ENCODE measurements around the gene ZNF213.

Gene ZNF213

GRCh38 chr16:3134338-3135125, at the start of gene ZNF213:
ZNF213 (plus strand) TSS chr16:3135029; CDS start chr16:3137281, 2,252 bp downstream.
- H3K4me3 ChIP-seq (ENCODE audit: low read depth, low read length) = peak within 1 kb of the TSS; percentile 91
- TF ChIP-seq CTCF (IDR thresholded peaks at IDR 0.05; ENCODE audit: borderline replicate concordance, insufficient read depth, low read depth, low read length) = no peak

GRCh38 chr16:3085868-3086595, 48.8 kb upstream of the ZNF213 start:
- H3K4me3 ChIP-seq (ENCODE audit: low read depth, low read length) = no peak overlapping the region
- no peak for TF ChIP-seq CTCF (IDR thresholded peaks at IDR 0.05; ENCODE audit: borderline replicate concordance, insufficient read depth, low read depth, low read length)

GRCh38 chr16:3086596-3087242, 48.1 kb upstream of the ZNF213 start:
- no peak for TF ChIP-seq CTCF (IDR thresholded peaks at IDR 0.05; ENCODE audit: borderline replicate concordance, insufficient read depth, low read depth, low read length)
- H3K4me3 ChIP-seq (ENCODE audit: low read depth, low read length) = no peak overlapping the region

- peak; percentile 36; the same call in 1 of the 2 replicates for TF ChIP-seq CTCF (IDR thresholded peaks at IDR 0.05; ENCODE audit: borderline replicate concordance, insufficient read depth, low read depth, low read length)
- H3K4me3 ChIP-seq (ENCODE audit: low read depth, low read length) = no peak overlapping the region
Observed at GRCh38 chr16:3087243-3088235, 47.3 kb upstream of the ZNF213 start.

GRCh38 chr16:3088450-3088849, 46.4 kb upstream of the ZNF213 start:
- H3K4me3 ChIP-seq (ENCODE audit: low read depth, low read length) = no peak overlapping the region
- no peak for TF ChIP-seq CTCF (IDR thresholded peaks at IDR 0.05; ENCODE audit: borderline replicate concordance, insufficient read depth, low read depth, low read length)

GRCh38 chr16:3088925-3089716, 45.7 kb upstream of the ZNF213 start:
- no peak overlapping the region for H3K4me3 ChIP-seq (ENCODE audit: low read depth, low read length)
- TF ChIP-seq CTCF (IDR thresholded peaks at IDR 0.05; ENCODE audit: borderline replicate concordance, insufficient read depth, low read depth, low read length) = no peak

Data from GM12875 (cell line).